GM23248 (cell line): Measurements from ENCODE around the gene LRRC3.

Source experiments
- EZH2 ChIP-seq: fragments of 200-600 bp; sonication (generic); IDR thresholded peaks from 2 replicates; pipeline ENCODE4 v1.6.1; 2018; ENCODE audit warnings: antibody characterized with exemption, mild to moderate bottlenecking; ENCODE audit not compliant: insufficient read depth, poor library complexity, severe bottlenecking
- EZH2phosphoT487 ChIP-seq: fragments of 200-600 bp; sonication (generic); IDR thresholded peaks from 2 replicates; pipeline ENCODE4 v1.6.1; 2018; ENCODE audit warnings: antibody characterized with exemption, moderate library complexity, mild to moderate bottlenecking, low read depth; ENCODE audit not compliant: insufficient read depth

GRCh38 chr21:44434568-44434925, 20.8 kb upstream of the LRRC3 start:
- TF ChIP-seq EZH2phosphoT487 (no peak), EZH2 (no peak)
